Measurements from ENCODE around the gene ELL2.

DNA sequence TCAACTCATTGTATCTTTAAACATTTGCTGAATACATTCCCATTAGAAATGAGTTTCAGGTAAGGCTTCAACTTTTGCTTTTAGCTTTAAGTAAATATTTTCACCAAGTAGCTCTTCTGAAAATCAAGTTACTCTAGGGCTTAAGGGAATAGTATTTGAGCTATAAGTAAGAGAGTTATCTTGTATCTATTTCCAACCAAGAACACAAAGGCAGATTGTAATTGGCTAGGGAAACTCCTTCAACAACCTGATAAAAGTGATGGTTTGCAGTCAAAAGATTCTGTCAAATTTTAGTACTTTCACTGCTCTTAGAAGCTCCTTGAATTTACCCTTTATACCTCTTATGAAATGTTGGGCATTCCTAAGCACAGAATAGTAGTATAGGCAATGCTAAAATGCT, 13.0 kb downstream of the ELL2 start:
- TF ChIP-seq POLR2A (IDR thresholded peaks at IDR 0.05) (no peak), POLR2AphosphoS5 (IDR thresholded peaks at IDR 0.05) (no peak)
- TF ChIP-seq, protein P1, sequence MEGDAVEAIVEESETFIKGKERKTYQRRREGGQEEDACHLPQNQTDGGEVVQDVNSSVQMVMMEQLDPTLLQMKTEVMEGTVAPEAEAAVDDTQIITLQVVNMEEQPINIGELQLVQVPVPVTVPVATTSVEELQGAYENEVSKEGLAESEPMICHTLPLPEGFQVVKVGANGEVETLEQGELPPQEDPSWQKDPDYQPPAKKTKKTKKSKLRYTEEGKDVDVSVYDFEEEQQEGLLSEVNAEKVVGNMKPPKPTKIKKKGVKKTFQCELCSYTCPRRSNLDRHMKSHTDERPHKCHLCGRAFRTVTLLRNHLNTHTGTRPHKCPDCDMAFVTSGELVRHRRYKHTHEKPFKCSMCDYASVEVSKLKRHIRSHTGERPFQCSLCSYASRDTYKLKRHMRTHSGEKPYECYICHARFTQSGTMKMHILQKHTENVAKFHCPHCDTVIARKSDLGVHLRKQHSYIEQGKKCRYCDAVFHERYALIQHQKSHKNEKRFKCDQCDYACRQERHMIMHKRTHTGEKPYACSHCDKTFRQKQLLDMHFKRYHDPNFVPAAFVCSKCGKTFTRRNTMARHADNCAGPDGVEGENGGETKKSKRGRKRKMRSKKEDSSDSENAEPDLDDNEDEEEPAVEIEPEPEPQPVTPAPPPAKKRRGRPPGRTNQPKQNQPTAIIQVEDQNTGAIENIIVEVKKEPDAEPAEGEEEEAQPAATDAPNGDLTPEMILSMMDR (IDR thresholded peaks at IDR 0.05), result no peak

All from suprapubic skin (tissue), 4 donors.